ENCODE results near the gene RPL18.

Gene RPL18

DNA sequence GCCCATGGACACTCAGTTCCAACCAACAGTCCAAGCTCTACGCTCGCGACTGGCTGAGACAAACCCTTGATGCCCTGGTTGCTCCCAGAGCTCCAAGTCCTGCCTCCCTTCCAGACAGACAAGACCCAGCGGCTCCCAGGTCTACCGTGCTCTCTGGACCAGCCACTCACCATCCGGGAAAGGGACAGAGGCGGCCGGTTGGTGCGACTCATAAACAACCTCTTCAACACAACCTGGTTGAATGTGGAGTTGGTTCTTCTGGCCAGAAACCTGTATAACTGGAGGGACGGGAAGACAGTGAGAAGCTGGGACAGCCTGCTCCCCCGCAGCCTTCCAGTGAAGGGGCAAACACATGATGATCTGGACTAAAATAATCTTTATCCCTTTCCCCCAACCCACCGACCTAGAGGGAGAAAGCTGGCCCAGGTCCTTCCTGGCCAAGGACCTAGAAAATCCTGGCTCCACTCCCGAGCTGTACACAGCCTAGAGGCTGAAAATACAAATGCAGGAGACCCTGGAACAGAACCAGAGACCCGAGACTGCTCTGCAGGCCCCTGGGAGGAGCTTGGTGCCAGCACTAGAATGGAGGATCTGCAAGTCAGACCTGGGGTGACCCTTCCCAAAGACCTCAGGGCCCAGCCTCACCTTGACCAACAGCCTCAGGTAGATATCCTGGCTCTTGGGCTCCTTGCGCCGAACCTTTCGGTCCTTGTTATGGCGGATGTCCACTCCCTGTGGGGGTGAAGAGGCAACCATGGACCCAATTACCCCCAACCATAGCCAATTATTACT lies 1.6 kb downstream of the RPL18 start:
- TF ChIP-seq, protein P1, sequence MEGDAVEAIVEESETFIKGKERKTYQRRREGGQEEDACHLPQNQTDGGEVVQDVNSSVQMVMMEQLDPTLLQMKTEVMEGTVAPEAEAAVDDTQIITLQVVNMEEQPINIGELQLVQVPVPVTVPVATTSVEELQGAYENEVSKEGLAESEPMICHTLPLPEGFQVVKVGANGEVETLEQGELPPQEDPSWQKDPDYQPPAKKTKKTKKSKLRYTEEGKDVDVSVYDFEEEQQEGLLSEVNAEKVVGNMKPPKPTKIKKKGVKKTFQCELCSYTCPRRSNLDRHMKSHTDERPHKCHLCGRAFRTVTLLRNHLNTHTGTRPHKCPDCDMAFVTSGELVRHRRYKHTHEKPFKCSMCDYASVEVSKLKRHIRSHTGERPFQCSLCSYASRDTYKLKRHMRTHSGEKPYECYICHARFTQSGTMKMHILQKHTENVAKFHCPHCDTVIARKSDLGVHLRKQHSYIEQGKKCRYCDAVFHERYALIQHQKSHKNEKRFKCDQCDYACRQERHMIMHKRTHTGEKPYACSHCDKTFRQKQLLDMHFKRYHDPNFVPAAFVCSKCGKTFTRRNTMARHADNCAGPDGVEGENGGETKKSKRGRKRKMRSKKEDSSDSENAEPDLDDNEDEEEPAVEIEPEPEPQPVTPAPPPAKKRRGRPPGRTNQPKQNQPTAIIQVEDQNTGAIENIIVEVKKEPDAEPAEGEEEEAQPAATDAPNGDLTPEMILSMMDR (IDR thresholded peaks at IDR 0.05) = 0 out of 2 replicates have a peak, but pooled peaks have one; percentile 7

DNA sequence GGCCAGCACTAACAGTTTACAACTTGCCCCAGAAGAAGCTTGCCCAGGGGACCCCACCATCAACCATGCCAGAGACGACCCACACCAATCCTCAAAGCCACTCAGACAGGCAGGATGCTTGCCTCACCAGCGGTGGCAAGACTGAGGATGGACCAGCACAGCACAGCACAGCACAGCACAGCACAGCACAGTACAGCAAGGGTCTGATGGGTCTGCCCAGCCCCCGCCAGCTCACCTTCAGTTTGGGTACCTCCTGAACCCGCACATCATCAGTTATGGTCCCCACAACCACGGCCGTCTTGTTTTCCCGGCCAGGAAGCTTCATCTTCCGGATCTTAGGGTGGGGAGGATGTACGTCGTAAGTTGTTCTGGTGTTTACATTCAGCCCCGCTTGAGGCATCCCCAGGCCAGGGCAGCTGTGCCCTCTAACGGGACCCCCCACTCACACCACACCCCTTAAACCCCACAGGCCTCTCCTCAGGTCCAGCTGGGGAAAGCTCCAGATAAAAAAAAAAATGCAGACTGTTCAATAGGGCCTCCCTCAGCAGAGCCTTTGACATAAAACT lies 2.4 kb downstream of the RPL18 start:
- TF ChIP-seq, protein P1 (IDR thresholded peaks at IDR 0.05) = no peak

GRCh38 chr19:48616041-48616436 lies 2.9 kb downstream of the RPL18 start:
- TF ChIP-seq, protein P1 (IDR thresholded peaks at IDR 0.05) = no peak

- TF ChIP-seq, protein P1 (IDR thresholded peaks at IDR 0.05) = no peak
These were observed 3.5 kb downstream of the RPL18 start for GRCh38 chr19:48615231-48616040.

GRCh38 chr19:48614436-48615230 lies 4.3 kb downstream of the RPL18 start, which contains the start of gene FAM83E:
Gene FAM83E, minus strand, starts transcription at chr19:48615076. Its CDS starts 1,704 bp downstream, at chr19:48613372.
- TF ChIP-seq, protein P1 (IDR thresholded peaks at IDR 0.05) = no peak

- TF ChIP-seq, protein P1 (IDR thresholded peaks at IDR 0.05) = no peak
These were observed 5.0 kb downstream of the RPL18 start for GRCh38 chr19:48613852-48614435.
